SIG-M5 (cell line): ENCODE data around the gene FAM227A.

Experiments used
- DNase-seq: peaks from one replicate; lab custom pipeline; 2025; lab: John Stamatoyannopoulos, UW

The FAM227A gene

DNA sequence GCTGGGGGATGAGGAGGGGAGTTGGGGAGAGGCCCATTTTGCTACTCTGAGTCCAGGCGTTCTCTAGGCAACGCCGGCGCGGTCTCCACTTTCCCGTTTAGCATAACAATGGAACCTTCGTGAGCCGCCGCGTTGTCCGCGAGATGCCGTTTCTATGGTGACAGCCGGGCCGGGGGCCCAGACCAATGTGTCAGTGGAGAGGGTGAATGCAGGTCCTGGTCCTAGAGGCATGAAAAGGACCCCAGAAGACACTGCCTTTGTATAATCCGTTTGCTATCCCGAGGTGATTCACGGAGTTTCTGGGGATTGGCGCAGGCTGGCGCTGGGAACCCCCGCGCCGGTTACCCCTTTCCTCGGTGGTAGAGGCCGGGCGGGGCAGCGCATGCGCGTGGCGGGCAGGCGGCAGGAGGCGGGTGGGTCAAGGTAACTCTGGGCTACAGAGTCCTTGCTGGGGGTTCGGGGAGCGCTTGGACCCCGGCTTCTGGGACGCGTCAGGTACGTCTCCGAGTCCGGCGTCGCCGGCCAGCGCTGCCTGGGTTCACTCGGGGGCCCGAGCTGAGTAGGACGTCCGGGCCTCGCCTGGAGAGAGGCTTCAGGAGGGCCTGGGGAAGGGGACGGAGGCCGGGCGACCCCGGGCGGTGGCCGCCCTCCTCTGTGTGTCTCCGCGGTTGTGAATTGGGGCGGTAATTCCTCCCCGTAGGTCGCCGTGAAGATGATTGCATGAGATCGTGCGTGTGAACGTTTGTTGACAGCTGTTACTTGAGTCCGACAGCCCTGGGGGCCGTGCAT lies at the start of gene FAM227A, which contains the start of gene CBY1:
Gene FAM227A, minus strand, starts transcription at position 137 of the 789 bp plus-strand sequence. CDS start 6,224 bp downstream, outside the sequence.
Gene CBY1, plus strand, starts transcription at position 383 of the 789 bp plus-strand sequence. CDS start 11,417 bp downstream, outside the sequence.
- DNase-seq, result peak; percentile 31

DNA sequence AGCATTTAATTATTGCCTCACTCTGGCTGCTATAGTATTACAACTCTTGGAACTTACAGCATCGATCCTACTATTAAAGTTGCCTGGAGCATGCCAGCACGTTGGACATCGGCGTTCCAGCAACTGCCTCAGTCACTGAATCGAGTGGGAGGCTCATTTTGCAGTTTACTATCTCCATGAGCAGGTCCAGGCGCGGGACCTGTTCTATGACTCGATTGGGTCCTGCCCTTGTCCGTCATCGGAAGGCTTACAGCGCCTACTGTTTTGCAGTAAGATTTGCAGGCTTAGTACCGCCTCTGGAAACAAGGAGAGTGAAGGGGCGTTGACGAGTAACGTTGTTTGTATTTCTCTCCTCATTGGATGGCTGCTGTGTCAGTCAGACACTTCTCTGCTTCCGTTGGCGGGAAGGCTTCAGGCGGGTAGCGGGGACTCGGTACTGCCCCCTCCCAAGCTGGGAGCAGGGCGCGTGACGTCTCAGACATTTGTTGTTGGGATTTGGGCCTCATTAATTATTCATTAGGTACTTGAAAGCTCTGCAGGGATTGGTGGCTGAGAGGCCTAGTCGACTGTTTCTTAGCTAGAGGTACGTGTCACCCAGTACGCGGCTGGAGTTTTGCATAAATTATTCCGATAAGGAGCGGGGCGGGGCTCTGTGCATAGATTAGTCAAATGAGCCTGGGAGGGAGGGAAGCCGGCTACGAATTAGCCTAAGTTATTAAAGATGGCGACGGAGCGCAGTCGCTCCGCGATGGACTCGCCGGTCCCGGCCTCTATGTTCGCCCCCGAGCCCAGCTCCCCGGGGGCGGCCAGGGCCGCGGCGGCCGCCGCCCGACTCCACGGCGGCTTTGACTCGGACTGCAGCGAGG lies 49.3 kb upstream of the FAM227A start, which contains the start of gene GTPBP1:
Gene GTPBP1, plus strand, starts transcription at position 710 of the 866 bp plus-strand sequence. Its CDS starts 12 bp downstream, at position 722.
- peak; percentile 99 for DNase-seq

DNA sequence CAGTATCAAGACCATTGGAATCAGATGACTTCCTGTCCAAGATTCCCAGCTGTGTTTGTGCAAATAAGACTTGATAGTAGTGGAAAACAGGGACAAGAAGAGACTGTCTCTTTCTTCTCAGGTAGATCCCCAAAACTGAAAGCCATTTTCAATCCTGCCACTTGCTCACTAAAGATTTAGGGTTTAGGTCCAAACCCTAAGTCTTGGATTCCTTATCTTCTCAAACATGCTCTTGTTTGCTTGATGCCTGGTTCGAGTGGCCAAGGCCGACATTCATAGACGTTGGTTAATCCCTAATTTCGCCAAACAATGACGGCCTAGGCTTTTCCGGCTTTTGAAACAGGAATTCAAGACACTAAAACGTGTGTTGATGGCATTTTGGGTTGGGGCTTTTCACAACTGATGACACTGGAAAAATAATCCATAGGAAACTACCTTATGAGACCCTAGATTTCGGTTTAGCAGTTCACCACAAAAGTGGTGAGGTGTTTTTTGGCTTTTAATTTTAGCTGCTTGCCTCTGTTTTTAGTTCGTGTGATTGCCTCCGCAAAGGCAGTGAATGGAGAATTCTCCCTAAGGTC lies 48.6 kb upstream of the FAM227A start:
- DNase-seq, result no peak

DNA sequence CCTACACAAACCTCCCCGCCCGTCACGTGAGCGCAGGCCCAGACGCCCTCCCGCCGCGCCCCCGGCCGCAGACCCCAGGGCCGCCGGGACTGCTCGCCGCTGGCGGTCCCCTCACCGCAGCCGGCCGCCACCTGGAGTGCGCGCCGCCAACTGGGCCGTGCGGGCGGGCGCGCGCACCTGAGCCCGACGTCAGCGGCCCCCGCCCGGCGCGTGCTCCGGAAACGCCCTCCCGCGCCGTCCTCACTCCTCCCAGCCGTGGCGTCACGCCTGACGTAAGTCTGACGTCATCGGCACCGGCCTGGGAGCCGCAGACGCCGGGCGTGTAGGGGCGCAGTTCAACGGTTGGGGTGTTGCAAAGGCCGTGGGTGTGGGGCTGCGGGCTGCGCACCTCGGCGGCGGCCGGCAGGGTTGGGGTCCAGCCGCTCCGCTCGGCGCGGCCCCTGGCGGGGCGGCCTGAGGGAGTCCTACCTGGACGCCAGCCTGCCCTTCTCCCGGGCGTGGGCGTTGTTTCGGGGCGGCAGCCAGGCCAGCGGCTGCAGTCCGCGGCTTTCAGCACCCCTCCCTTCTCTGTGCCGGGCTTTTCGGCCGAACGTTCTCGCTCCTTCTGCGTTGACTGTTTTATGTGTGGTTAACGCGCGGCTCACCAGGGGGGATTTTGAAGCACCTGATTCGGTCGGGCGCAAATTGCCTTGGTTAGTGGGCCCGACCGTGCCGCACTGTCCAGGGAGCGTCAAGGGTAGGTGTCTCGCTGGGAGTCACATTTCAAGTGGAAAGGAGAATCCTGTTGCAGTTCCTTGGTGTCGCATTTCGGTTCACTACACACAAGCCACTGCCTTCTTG lies 44.8 kb upstream of the FAM227A start, which contains the start of gene JOSD1:
Gene JOSD1, minus strand, starts transcription at position 155 of the 840 bp plus-strand sequence. CDS start 956 bp downstream, outside the sequence.
- DNase-seq, result no peak

DNA sequence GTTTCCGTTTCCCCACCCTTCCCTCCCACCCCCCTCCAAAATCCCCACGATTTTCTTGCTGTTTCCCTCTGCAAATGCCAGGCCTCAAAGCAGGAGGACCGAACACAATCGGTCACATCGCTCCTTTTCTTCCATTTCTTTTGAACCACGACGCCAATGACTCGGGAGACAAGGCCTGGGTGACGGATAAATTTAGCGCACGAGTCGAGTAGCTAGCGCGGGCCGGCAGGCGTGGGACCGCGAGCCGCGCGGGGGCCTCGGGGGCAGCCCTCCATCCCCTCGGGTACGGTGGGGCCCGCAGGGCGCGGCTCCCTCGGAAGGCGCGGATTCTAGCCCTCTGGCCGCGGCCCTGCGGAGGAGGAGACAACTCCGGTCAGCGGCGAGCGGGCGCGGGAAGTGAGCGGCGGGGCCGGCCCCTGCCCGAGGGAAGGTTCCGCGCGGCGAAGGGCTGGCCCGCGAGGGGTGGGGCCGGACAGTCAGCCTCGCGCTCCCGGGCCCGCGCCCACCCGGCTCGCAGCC lies 44.1 kb upstream of the FAM227A start:
- no peak for DNase-seq

DNA sequence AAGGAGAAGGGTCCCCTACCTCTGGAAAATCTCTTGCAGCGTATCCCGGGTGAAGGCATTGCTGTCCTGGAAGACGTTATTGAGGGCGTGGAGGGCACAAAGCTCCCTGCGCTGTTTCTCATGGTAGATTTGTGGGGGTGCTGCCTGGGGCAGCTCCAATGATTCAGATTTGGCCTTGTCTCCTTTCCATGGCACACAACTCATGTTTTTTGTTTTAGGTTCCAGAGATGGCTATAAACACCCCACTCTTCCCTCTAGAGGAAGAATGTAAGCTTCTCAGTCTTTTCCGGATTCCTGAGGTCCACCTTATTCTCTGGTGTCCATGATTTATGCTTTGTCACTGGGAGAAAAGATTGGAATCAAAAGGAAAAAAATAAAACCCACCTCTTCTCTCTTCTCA lies 43.6 kb upstream of the FAM227A start:
- DNase-seq, result no peak

DNA sequence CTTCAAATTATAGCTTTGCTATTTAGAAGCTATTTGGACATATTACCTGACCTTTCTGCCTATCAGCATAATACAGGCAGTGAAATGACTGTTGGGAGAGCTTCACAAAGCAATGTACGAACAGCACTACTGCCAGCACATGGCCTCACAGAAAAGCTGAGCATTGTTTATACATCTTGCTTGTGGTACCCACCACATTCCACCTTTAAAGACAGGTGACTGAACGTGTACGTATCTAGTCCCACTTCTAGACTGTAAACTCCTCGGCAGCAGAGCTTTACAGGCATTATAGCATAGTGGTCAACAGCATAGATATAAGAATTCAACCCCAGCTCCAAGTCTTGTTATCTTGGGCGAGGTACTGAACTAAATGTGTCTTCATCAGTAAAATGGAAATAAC lies 43.0 kb upstream of the FAM227A start:
- no peak for DNase-seq

DNA sequence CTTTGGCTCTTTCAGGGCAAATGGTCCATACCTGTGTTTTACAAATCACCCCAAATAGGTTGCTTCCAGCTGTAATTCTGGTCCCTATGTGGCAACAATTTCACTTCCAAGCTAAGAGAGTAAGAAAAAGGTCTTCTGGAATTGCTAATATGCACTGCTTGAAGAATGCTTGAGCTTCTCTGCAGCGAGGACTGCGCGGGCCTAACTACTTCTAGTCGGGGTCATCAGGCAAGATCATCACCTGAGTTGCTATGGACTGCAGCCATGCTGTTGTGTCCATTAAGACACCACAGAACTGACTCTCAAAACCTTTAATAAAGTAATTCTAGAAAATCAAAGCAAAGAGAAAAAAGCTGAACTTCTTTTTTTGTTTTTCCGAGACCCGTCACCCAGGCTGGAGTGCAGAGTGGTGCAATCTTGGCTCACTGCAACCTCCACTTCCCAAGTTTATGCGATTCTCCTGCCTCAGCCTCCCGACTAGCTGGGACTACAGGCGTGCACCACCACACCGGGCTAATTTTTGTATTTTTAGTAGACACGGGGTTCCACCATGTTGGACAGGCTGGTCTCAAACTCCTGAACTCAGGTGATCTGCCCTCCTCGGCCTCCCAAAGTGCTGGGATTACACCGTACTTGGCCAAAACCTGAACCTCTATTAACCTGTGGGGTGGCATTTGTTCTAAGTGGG lies 42.4 kb upstream of the FAM227A start:
- DNase-seq, result no peak

DNA sequence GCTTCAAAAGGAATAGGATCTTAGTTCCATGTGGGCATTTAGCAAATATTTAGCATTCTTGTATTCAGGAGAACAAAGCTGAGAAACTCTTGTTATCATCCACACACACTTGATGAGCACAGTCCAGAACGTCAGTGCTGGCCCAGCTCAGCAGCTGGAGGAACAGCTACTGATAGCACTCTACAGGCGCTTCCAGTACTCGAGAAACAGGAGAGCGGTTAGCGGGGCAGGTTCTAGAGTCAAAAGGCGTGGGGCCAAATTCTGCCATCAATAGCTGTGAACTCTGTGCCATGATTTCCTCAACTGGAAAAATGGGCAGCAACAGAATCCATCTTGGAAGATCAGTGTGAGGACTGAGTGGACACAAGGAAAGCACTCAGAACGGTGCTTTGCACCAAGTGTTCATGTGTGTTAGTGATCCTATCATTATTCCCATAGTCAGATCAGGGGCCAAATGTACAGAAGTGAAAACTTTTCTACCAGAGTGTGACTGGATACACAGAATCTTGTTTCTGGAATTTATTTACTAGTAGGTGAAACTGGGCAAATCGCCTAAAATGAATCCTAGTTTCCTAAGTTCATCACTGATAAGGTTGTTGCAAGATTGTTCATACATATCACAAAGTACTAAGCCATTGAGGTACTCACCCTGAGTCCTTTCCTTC lies 41.4 kb upstream of the FAM227A start:
- no peak for DNase-seq

DNA sequence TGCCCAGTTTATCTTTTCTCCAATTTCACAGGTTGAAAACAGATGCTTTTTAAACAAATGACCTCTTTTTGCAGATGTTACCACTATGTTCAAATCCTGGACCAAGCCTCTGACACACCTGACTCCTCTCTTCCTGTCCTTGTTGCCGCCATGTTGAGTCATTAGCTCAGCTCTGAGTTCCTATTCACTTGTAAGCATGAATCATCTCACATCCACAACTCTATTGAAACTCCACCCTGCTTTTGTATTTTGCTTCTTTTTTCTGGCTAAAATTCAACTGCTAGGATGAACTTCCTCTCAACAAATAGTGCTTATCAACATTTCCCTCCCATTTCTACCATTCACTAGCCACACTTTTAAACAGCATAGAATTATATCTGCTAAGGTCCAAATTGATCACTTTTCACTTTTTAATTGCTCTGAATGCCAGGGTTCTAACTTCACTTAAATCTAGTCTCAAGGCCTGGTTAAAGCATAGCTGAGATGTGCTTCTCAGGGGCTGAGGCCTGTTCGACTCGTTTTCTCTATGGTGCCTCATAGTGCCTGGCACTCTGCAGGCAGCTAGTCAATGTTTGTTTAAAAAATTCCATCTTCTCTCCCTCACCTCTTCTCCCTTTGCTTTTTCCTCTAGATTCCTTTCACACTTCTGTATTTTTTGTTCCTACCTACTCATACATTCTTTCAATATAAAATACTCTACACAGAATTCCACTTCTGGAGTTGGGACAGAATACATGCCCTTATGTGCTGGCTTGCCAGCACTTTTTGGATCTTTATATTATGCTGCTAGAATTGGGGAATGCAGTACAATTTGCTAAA lies 40.6 kb upstream of the FAM227A start:
- no peak for DNase-seq

DNA sequence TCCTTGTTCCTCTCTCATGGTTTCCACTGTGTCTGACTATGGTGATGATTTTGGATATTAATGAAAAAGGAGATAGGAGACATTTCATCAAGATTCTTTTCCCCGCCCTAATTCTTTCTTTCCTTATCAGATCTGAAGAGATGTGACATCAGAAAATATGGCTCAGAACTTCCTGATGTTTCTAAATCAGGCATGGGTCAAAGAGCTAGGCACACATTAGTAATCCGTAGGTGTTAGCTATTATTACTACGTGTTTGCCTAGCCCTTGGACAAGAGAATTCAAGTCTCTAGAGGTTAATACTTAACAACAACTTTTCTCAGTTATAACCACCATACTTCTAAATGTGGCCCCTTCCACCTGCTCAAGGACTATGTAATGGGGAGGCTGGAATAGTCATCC lies 38.7 kb upstream of the FAM227A start:
- DNase-seq, result no peak

DNA sequence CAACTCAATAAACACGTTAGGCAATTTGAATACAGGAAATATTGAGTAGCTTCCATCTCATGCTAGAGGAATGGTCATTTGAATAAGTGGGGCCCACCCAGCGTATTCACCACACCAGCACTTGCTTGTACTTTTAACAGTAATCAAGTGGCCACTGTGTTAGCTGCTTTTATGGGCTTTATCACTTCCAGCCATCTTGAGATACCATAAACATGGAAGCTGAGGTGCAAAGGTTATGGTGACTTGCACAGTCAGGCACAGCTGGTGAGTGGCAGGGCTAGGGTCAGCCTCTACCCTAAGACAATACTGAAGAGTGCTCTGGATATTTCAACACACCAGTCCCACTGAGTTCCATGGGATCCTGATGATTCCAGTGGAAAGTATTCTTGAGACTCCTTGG lies 37.9 kb upstream of the FAM227A start:
- DNase-seq, result no peak

DNA sequence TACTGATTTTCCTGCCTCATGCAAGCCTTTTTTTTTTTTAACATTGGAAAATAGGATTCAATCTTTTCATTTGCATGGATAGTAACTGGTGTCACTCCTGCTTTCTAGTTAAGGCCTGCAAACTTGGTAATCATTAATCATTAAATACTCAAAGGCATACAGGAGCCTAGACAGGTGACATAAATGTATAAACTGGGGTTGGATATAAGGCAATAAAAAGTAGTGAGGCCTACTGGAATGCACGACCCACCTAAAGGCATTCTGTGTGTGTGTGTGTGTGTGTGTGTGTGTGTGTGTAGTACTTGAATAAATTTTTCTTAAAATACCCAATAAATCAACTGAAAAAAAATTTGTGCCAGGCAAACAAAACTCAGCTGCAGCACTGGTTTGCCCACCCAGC lies 33.5 kb upstream of the FAM227A start:
- no peak for DNase-seq

DNA sequence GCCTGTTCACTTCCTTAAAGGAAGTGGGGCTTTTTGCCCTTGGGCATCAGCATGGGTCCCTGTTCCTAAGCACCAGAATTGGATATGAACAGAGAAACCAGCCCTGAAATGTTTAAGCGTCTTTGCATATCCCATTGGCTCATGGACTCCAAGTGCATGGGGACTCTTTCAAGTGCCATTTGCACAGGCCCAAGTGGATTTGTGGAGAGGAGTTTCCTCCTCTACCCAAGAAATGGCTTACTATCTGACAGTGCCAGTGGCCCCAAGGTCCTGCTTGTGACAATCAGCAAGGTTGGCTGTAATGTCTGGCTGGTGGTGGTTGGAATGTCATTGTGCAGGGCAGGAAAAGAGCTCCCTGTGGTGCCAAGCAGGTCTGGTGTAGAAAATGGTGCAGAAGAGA lies 29.6 kb upstream of the FAM227A start:
- no peak for DNase-seq

DNA sequence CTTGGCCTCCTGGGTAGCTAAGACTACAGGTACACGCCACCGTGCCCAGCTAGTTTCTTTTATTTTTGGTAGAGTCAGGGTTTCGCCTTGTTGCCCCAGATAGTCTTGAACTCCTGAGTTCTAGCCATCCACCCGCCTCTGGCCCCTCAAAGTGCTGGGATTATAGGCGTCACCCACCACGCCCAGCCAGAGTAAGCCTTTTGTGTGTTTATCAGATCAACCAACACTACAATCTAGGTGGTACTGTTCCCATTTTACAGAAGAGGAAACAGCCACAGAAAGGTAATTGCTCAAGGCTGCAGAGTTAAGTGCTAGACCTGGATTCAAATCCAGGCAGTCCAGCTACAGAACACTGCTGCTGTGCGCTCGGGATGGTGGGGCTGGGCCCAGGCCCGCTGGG lies 28.7 kb upstream of the FAM227A start:
- no peak for DNase-seq

DNA sequence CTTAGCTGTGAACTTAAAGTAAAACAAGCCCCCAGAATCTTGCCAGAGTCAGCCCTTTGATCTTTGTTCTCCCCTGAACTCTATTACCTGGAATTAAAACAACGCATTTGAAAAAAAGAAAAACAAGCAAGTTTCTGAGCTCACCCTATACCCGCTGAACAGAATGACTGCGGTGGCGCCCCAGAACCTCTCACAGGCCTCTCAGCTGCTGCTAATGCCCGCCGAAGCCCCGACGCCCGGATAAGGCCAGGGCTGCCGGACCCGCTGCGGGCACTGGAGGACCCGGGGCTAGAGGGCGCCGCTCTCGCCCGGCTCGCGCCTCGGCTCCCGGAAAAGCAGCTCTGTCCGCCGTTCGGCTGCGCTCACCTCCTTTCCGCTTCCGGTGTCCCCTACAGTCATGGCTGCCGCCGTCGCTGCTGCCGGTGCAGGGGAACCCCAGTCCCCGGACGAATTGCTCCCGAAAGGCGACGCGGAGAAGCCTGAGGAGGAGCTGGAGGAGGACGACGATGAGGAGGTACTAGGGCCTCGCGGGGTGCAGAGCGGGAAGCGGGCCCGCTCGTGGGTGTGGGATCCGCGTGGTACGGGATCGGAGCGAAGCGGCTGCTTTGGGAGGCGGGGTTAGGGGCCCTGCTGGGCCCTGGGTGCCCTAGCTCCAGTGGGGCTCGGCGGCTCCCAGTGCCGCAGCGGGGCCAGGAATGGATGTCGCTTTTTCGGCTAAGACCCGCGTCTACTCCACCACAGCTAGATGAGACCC lies 25.6 kb upstream of the FAM227A start, which contains the start of gene TOMM22:
Gene TOMM22, plus strand, starts transcription at position 376 of the 754 bp plus-strand sequence. Its CDS starts 22 bp downstream, at position 398.
- DNase-seq, result peak; percentile 24

DNA sequence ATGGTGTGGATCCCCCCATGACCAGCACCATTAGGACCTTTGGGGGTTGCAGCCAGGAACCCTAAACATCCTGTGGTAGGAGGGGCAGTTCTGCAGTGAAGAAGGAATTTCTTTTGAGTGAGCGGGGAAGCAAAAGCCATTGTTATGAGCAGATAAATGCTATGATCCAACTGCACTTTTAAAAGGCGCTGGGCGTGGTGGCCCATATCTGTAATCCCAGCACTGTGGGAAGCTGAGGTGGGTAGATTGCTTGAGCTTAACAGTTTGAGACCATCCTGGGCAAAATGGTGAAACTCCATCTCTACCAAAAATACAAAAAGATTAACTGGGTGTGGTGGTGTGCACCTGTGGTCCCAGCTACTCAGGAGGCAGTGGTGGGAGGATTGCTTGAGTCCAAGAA lies 19.6 kb upstream of the FAM227A start:
- DNase-seq, result no peak

DNA sequence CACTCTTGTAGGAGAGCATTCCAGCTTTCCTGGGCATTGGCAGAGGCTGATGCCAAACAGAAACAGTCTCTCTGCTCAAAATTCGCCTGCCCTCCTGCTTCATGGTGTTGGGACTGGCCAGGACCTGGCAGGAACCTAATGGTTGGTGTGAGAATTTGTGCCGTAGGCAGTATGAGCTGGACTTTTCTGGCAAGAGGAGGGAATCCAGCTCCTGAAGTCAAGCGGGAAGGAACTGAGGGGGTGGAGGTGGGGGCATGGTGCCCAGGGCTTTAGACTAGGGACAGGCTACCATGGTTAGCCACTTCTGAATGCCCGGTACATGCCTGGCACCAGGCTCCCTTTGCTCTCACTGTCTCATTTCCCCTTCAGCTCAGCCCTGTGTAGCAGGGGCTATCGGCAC lies 18.7 kb upstream of the FAM227A start:
- DNase-seq, result no peak
